ENCODE results near the gene KIF1A.

- TF ChIP-seq, protein P1, sequence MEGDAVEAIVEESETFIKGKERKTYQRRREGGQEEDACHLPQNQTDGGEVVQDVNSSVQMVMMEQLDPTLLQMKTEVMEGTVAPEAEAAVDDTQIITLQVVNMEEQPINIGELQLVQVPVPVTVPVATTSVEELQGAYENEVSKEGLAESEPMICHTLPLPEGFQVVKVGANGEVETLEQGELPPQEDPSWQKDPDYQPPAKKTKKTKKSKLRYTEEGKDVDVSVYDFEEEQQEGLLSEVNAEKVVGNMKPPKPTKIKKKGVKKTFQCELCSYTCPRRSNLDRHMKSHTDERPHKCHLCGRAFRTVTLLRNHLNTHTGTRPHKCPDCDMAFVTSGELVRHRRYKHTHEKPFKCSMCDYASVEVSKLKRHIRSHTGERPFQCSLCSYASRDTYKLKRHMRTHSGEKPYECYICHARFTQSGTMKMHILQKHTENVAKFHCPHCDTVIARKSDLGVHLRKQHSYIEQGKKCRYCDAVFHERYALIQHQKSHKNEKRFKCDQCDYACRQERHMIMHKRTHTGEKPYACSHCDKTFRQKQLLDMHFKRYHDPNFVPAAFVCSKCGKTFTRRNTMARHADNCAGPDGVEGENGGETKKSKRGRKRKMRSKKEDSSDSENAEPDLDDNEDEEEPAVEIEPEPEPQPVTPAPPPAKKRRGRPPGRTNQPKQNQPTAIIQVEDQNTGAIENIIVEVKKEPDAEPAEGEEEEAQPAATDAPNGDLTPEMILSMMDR (IDR thresholded peaks at IDR 0.05), result no peak
- no peak for TF ChIP-seq POLR2A (IDR thresholded peaks at IDR 0.05)
- TF ChIP-seq POLR2AphosphoS5 (IDR thresholded peaks at IDR 0.05), result no peak
- no peak for TF ChIP-seq EP300 (IDR thresholded peaks at IDR 0.05)
Measured at GRCh38 chr2:240732911-240733622, 87.0 kb downstream of the KIF1A start.

Data from suprapubic skin (tissue), 4 donors.